Activated CD8-positive, alpha-beta memory T cell treated with anti-CD3 and anti-CD28 coated beads, Interleukin-2, amount 50 U/mL, for 1 hour (primary cell): ENCODE measurements around the gene CYP26A1.

ENCODE experiments used
- DNase-seq: peaks from one replicate; pipeline ENCODE4 v3.0.0-alpha.2; 2020; ENCODE audit errors: extremely low read depth

Gene CYP26A1, protein sequence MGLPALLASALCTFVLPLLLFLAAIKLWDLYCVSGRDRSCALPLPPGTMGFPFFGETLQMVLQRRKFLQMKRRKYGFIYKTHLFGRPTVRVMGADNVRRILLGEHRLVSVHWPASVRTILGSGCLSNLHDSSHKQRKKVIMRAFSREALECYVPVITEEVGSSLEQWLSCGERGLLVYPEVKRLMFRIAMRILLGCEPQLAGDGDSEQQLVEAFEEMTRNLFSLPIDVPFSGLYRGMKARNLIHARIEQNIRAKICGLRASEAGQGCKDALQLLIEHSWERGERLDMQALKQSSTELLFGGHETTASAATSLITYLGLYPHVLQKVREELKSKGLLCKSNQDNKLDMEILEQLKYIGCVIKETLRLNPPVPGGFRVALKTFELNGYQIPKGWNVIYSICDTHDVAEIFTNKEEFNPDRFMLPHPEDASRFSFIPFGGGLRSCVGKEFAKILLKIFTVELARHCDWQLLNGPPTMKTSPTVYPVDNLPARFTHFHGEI

DNA sequence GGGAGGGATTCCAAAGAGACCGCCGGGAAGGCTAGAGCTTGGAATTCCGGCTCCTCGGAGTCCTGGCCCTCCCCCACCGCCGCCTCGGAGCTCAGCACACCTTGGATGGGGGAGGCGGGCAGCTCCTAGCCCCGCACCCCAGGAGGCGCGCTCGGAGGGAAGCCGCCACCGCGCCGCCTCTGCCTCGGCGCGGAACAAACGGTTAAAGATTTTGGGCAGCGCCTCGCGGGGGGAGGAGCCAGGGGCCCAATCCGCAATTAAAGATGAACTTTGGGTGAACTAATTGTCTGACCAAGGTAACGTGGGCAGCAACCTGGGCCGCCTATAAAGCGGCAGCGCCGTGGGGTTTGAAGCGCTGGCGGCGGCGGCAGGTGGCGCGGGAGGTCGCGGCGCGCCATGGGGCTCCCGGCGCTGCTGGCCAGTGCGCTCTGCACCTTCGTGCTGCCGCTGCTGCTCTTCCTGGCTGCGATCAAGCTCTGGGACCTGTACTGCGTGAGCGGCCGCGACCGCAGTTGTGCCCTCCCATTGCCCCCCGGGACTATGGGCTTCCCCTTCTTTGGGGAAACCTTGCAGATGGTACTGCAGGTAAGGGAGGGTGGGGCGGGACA, at the start of gene CYP26A1:
Gene CYP26A1 (plus strand): TSS at position 355 of the 608 bp plus-strand sequence. CDS start 42 bp downstream, at position 397.
- DNase-seq, result no peak

DNA sequence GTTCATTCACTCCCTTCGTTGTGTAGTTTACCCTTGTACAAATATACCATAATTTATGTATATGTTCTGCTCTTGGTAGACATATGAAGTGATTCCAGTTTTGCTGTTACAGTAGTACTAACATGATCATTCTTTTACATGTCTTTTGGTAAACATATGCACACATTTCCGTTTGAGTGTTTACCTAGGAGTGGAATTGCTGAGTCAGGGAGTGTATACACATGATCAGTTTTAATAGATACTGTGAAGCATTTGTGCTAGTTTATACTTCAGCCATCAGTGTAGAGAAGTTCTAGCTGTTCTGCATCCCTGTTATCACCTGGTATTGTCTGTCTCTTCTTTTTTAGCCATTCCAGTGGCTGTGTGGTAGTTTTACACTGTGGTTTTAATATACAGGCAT, 47.6 kb upstream of the CYP26A1 start:
- DNase-seq, result no peak

DNA sequence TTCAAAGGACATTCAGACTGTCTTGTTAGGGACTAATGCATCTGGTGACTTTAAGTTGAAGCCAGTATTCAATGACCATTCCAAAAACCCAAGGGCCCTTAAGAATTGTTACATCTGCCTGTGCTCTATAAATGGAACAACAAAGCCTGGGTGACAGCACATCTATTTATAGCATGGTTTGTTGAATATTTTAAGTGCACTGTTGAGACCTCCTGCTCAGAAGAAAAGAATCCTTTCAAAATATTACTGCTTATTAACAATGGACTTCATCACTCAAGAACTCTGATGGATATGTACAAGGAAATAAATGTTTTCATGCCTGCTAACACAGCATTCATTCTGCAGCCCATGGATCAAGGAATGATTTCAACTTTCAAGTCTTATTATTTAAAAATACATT, 46.2 kb upstream of the CYP26A1 start:
- no peak for DNase-seq

DNA sequence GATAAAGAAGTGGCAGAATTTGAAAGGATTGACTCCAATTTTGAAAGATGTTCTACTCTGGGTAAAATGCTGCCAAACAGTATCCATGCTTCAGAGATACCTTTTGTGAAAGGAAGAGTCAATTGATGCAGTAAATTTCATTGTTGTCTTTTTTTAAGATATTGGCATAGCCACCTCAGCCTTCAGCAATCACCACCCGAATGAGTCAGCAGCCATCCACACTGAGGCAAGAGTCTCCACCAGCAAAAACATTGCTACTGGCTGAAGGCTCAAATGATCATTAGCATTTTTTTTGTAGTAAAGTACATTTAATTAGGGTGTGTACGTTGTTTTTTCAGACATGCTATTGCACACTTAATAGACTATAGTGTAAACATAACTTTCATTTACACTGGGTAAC, 44.8 kb upstream of the CYP26A1 start:
- DNase-seq, result no peak

DNA sequence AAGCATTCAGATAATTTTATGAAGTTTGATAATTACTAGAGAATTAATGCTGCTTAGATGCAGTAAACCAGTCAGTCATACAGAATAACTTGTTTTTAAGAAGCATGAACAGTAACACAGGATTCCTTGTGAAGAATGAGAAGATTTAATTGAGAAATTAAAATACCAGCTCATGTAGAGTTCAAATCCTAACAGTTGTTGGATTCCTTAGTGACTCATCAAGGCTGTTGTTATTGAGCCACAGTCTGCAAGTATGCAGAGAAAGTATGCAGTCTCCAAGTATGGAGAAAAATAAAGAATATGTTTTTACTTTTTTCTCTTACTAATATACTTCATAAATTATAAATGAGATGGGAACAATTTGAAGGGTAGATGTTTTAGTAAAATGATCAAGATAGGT, 43.3 kb upstream of the CYP26A1 start:
- DNase-seq, result no peak

DNA sequence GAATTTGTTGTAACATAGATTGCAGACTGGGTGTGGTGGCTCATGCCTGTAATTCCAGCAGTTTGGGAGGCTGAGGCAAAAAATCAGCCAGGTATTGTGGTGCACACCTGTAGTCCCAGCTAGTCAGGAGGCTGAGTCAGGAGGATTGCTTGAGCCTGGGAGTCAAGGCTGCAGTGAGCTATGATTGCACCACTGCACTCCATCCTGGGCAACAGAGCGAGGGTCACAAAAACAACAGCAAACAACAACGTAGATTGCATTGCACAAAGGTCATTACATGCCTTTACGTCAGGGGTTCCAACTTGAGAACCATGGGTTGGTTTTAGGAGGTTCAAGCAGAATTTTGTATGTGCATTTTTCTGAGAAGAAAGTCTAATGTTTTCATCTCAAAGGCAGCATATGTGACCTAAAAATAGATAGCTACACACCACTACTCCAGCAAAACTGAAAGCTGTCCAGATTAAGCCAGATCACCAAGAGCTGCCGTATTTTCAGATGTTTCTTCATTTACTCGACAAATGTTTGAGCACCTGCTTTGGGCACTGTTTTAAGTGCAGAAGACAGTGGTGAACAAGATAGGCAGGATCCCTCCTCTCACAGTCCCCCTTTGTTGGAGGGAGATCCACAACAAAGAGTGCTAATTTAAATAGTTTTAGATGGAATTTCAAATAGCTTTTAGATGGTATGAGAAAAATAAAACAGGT, 41.4 kb upstream of the CYP26A1 start:
- no peak for DNase-seq

DNA sequence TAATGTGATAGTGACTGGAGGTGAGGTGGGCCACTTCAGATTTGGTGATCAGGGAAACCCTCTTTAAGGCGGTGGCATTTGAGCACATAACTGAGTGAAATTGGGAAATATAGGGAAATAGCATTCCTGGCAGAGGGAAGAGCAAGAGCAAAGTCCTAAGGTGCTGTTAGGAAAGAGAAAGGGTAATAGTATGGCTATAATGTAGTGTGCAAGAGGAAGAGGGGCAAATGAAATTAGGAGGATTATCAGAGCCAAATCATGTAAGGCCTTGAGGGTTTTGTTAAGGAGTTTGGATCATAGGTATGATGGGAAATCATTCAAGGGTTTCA, 40.9 kb upstream of the CYP26A1 start:
- DNase-seq, result no peak

DNA sequence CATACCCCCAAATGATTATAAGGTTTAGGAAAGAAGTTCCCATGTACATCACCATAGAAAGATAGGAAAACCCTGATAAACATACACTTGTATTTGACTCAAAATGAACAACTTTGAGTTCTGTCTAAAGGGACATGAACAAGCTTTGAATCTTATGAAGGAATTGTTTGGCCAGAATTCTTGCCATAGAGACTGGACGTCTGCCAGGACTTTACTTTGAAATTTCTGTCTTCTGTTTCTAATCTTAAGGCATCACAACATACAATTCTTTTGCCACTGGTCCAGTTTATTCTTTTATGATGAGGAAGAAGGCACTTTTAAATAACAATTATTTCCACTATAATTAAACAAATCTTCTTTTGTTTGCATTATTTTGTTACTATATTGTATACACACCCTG, 39.3 kb upstream of the CYP26A1 start:
- DNase-seq, result no peak

DNA sequence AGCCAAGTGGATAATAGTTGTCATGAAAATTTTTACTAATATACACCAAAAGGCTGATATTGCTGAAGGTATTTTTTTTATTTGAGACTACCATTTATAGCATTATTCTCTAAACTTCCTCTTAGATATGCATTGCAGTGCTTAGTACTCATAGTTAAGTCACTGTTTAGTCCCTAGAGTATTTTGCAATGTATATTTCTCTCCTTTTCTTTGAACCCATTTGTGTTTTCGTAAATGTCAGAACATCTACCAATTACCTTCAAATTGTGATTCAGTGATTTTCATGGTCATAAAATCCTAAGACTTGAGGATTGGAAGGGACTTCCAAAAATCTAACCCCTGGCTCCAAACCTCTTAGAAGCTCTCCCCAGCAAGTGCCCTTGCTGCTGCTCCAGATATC, 34.6 kb upstream of the CYP26A1 start:
- DNase-seq, result no peak

DNA sequence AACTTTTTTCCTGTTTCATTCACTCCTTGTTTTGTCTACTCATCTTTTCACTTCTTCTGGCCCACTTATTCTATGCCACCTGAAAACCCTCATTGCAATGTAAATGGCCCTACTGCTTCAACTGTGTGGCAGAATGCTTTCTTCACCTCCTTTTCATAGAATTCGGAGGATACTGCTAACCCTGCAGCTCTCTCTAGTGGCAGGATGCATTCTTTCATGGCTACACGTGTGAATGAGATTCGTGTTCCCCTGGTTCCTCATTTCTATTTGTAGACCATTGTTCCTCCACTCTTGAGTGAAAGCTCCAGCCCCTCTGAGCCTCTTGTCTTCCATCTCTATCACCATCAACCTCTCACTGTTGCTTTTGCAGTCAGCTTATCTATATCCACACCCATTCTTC, 34.0 kb upstream of the CYP26A1 start:
- no peak for DNase-seq

DNA sequence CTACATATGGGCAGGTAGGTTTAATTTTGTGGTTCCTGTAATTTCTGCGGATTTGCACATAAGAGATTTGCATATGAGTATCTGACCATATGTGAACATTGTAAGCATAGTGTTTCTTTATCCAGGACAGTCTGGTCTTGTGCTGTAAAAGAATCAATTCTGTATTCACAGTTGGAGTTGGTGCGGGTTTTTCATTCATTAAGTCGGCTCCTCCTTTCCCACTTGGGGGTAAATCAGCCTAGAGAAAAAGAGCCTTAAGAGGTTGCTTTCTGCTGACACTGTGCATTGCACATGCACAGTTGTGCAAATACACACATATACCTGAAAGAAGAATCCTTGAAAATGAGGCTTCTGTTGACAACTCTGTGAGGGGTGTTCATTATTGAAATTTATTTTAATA, 19.2 kb upstream of the CYP26A1 start:
- DNase-seq, result no peak

DNA sequence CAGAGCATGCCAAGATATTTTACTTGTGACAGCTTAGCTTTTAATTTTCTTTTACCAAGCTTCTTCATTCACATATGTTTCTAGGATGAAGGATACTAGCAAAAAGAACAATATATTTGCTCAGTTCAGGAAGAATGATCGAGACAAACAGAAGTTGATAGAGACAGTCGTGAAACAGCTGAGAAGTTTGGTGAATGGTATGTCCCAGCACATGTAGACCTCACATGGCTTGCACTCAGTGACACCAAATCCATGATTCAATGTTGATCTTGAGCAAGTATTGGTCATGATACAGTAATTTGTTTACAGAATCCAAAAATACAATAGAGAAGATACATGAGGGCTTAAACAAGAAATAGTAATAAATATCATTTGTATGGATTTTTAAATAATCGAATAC, 15.6 kb upstream of the CYP26A1 start:
- DNase-seq, result no peak

DNA sequence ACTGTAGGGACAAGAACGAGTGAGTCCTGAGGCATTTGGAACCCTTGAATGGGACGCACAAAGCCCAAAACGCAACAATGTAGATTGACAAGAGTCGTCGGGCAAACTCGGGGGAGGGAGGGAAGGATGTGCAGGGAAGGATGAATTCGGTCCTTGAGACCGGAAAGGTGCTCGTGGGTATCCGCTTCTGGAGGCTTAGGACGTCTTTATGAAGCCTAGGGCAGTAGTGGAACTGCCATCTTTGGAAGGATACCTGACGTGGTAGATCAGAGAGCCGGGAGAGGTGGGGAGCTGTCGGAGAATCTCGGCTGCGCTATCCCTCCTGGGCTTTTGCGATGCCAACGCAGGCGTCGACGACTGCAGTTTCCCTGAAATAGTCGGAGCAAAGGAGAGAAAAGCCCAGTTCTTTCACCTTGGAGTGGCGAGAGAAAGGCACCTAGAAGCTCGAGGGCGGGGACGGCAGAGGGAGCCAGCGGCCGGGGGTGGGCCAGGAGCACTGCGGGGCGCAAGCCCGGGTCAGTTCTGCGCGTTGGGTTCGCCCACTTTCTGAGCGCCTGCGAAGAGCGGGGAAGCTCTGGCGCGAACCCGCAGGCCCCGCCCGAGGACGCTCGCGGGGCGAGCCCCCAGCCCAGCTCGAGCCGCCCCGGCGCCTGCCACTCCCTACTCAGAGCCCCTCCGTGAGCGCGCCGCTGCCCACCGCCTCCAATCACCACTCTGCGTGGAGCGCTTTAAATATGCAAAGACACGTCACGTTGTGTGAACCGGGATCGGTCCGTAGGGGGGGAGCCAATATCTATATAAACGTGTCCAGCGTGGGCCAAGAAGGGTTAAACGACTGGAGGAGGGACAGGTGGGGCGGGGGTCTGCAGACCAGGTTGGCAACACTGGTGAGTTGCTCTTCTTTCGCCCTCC, 13.5 kb upstream of the CYP26A1 start, which contains the start of gene CYP26C1:
Gene CYP26C1 (plus strand): TSS at position 824 of the 912 bp plus-strand sequence. CDS start 466 bp downstream, outside the sequence.
- no peak for DNase-seq

DNA sequence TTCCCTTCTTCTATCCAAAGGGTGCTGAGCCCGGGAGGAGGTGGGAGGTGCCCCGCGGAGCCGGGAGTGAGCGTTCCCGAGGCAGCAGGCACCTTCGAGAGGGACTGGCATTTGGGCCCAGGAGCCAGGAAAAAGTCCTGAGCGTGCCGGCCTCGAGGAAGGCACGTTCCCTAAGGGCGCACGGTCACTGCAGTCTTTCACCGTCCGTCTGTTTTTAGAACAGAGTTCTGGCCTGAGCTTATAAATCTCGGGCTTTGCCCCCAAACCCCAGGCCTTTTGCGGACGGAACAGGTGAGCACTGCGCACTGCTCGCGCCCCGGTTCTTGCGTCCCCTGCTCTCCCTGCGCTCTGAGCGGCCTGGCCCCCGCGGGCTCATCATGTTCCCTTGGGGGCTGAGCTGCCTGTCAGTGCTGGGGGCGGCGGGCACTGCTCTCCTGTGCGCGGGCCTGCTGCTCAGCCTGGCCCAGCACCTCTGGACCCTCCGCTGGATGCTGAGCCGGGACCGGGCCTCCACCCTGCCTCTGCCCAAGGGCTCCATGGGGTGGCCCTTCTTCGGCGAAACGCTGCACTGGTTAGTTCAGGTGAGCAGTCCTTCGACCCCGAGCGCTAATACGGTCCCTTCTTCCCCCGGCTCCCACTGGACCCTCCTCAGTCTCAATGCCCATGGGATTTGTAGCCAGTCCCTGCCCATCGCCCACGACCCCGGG, 12.7 kb upstream of the CYP26A1 start:
- no peak for DNase-seq

DNA sequence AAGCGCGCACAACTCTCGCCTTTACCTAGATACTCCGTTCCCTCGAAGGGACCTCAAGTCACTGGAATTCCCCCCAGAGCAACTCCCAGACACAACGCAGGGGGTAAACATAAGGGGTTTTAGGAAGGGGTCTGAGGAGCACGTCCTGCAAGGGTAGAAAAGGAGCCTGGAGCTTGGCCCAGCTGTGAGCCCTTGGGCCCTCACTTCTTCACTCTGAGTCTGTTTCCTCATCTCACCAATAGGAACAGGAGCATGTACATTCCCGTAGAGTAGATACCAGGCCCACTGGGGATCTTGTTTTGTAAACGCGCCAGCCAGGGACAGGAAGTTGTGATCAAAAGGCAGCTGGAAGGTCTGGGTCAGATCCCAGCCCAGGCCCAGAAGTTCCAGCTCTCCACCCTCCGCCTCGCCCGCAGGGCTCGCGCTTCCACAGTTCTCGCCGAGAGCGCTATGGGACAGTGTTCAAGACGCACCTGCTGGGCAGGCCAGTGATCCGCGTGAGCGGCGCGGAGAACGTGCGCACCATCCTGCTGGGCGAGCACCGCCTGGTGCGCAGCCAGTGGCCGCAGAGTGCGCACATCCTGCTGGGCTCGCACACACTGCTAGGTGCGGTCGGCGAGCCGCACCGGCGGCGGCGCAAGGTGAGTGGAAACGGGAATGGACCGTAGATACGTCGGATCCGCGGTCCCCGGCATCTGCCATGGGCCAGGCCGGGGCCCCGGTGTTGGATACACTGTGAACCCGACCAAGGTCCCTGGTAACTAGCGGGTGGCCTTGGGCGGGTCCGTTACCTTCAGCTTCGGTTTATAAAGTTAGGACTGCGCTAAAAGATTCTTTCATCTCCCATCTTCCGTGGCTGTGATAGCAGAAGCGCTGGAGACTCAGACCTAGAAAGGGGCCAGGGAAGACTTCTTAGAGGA, 11.8 kb upstream of the CYP26A1 start:
- DNase-seq, result no peak

DNA sequence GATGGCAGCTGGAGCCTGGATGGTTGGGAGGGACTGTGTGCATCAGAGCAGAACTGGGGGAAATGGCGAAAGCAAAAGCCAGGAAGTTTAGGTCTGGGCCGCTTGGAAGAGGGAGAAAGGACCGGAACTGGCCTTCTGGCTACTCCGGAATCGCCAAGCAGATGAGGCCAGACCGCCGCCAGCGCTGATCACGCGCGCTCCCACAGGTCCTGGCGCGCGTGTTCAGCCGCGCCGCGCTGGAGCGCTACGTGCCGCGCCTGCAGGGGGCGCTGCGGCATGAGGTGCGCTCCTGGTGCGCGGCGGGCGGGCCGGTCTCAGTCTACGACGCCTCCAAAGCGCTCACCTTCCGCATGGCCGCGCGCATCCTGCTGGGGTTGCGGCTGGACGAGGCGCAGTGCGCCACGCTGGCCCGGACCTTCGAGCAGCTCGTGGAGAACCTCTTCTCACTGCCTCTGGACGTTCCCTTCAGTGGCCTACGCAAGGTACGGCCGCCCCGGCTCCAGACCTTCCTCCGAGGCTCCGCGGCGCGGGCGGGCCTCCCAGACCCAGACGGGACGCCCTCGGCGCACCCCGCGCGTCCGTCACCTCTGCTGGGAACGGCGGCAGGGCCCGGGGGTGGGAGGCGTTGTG, 11.1 kb upstream of the CYP26A1 start:
- no peak for DNase-seq

DNA sequence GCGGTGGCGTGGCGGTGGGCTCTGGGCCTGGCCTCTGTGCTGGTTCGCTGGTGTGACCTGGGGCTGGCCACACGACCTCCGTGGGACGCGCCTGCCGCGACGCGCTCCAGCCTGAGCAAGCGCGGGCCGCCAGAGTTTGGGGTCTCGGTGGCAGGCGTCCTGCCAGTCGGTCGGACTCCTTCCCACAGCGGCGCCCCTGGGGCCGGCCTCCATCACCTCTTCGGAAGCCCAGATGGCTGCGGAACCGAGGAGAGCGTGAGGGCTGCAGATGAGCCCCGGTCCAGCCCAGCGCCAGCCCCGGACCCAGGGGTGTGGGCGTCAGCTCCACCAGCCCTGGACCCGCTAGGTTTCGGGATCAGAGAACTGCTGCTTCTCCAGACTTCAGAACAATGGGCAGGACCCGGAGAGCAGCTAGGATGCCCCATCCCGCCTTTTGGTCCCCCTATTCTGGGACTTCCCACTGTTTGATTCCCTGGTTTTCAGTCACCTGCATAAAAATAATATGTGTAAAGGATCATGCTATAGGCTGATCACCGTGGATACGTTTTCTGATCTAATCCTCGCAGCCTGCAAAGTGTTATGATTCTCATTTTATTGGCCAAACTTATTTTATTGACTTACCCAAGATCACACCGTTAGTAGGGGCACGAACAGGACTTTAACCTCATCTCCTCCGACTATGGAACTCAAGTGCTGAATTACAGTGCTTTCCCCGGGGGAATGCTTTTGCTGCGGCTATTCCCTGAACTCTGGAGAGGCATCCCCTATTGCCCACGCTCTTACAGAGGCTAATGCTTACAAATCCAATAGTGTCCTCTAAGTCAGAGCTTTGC, 10.3 kb upstream of the CYP26A1 start:
- no peak for DNase-seq

DNA sequence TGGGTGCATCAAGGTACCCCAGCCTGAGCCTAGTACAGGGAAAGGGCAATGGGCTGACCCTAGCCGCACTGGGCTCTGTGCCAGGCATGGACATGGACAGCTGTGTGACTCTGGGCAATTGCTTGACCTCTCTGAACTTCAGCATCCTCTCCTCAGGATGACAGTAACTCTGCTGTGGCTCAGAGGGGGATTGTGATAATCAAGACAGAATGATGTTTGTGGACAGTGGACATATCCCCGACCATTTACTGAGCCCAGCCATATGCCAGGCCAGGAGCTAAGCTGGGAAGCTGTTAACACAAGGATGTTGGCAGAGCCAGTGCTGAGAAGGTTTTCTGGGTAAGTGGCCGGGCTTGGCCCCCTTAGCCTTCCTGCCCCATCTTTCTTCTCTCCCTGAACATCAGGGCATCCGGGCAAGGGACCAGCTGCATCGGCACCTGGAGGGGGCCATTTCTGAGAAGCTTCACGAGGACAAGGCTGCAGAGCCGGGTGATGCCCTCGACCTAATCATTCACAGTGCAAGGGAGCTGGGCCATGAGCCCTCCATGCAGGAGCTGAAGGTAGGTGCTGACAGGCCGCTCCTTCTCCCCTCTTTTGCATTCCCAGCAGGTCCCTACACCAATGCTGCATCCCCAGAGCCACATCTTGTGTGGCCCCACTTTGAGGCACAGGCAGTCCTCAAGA, 9.6 kb upstream of the CYP26A1 start:
- DNase-seq, result no peak
